Right kidney (tissue), 1 donor: Measurements from ENCODE around the gene NOS1AP.
"Not testable (repeated sequence)": the region's sequence is repeated elsewhere in the genome, so short reads cannot be mapped to it uniquely, and the experiment has no call there.

Source experiments
- DNase-seq: peaks from one replicate; pipeline ENCODE4 v3.0.0-alpha.2; 2016

Gene NOS1AP

GRCh38 chr1:162195567-162195966 is 126.1 kb downstream of the NOS1AP start:
- no peak for DNase-seq

DNA sequence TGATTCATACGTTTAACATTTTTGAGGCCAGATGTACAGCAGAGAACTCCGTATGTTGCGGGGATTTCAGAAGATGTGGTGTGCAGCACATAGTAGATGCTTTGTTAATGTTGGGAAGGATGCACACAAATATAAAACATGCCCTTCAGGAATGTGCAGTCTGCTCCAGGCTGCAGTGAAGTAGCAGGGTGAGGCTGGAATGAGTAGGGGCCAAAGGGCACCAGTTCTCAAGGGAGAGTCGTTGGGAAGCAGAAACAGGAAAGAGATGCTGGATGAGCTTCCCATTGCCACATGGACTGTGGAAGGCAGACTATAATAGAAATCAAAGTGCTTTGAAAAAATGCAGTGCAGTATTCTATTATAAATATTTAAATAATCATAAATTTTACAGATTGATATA is 126.9 kb downstream of the NOS1AP start:
- no peak for DNase-seq

GRCh38 chr1:162197041-162197531 is 127.6 kb downstream of the NOS1AP start:
- no peak for DNase-seq

DNA sequence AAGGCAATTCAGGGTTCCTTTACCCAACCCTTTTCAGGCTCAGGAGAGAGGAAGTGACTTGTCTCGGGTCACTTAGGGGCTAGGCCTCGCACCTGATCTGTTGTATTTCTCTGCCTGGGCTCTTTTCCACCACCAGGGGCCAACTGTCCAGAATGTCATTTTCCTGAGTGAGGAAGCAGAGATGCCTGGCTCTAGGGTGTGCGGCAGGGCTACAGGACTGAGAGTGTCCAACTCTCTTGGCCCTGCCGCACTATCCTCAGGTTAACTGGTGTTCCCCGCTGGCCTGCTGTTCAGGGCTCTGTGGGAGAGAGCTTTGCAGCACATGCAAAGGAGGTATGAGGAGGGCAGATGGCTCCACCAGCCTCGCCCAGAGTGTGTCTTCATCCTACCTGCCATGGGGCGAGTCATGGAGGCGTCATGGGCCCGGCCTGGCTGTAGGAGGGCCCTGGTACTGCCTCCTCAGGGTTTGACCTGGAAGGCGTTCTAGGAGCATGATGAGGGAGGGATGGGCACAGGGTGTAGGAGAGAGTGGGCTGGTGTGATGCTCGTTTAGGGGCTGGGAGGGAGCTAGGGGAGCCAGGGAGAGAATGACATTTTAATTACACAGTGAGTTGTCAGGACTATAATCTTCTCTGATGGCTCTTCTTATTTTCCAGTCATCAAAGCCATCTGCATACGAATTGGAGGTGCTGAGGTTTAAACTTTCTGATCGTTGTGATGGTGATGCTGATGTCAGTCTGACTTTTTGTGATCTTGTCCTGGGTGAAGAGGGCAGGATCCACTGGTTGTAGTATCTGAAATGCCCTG is 128.3 kb downstream of the NOS1AP start:
- DNase-seq, result no peak

DNA sequence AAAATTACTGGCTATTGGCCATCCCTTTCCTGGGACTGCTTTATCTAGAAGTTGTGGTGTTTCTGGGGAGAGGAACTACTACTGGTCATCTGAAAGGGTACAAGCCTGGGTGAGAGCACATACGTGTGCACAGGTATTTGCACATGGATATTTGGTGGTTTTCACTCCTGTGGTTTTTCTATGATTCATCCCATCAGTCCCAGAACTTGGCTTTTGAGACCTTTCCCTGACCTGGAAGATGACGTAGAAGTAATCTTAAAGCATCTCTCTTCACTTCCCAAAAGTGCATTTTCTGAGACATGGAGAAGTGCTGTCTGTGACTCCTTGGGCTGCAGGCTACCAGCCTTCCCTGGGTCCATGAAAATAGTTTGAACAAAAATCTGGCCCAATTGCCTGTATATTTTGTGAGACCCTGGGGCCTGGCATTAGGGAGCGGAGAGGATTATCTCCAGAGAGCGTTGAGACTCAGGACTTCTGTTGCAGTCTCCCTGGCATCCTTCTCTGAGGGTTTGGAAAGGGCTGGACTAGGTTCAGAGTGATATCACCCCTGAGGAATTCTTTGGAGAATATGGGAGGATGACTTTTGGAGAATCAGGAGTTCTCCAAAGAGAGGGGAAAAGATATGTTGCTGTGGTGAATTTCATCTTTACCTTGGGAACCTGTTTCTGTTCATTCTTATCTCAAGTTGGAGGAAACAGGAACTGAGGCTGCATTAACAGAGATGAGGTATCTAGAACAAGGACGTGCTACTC is 130.8 kb downstream of the NOS1AP start:
- no peak for DNase-seq

DNA sequence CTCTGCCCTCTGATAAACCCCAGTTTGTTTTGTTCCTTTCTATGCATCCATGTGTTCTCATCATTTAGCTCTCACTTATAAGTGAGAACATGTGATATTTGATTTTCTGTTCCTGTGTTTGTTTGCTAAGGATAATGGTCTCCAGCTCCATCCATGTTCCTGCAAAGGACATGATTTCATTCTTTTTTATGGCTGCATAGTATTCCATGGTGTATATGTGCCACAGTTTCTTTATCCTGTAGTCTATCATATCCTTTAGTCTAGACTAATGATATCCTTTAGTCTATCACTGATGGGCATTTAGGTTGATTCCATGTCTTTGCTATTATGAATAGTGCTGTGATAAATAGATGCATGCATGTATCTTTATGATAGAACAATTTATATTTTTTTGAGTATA is 131.6 kb downstream of the NOS1AP start:
- DNase-seq, result not testable (repeated sequence)

DNA sequence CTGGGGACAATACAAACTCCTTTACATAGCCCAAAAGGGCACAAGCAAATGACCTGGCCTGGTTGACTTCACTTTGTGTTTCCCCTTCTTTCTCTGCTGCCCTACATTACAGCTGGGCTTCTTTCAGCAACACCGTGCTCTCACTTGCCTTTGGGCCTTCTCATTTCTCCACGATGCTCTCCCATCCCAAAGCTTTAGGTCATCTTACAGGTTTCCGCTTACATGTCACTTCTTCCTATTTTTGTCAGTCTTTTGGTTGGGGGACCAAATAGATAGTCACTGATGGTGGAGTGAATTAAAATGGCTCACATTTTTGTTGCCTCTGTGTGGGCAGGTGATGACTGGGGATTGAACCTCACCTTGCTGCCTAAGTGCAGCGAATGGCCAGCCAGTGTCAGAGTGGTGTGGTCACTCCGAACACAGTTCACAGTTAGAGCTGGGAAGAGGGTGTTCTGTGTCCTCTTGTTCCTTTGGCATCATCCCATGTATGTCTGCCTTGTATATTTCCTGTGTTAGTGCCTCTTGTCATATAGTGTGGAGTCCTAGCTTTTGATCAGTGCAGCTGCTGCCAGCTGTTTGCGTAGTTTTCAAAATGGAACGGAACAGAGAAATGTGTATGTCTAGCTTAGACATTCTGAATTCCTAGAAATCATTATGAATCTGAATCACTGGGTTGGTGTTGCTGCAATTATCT is 134.8 kb downstream of the NOS1AP start:
- DNase-seq, result no peak

- DNase-seq, result no peak
Observed at GRCh38 chr1:162204823-162205155, 135.3 kb downstream of the NOS1AP start.

DNA sequence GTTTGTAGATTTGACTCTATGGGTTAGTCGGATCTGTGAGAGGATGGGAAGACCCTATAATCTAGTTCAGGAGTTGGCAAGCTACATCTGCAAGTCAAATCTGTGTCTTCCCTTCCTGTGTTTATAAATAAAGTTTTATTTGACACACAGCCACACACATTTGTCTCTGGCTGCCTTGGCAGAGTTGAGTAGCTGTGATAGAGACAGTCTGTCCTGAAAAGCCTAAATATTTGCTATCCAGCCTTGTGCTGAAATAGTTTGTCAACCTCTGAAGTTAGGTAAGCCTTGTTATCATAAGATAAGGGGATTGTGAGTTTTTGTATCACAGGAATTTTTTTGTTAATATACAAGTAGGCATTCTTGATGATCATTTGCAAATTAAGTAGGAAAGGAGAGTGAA is 136.8 kb downstream of the NOS1AP start:
- no peak for DNase-seq

DNA sequence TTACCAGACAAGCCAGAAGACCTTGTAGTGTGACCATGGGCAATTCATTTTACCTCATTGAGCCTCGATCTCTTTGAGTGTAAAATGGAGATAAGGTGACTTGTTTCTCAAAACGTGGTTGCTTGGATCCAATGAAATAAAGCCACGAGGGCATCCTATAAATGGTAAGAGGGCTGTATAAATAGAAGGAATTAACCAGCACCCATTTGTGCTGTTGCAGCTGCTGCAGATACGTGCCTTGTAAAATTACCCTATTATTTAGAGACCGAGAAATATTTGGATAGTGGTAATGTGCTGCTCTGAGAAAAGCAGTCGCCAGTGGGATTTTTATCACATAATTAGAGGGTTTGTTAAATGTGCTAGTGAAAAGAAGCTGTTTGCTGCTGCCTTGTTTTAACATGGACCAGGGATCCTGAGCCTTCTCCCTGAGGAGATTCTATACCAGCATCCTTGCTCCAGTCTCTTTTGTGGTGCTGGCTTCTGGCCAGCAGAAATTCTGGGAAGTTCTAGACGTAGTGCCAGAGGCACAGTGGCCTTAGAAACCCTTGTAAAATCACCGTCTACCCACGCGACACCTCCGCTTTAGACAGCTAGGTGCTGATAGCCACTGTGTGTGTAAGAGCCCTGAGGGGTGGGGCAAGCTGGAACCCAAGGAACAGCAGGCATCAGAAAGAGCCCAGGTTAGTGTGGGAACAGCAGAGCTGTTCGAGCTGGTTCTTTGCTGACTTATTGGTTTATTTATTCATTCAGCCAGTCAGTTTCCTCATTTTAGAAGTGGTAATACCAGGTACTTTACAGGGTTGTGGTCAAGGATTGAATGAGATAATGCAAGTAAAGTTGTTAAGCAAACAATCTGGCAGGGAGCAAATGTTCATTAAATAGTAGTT is 137.5 kb downstream of the NOS1AP start:
- DNase-seq, result no peak

DNA sequence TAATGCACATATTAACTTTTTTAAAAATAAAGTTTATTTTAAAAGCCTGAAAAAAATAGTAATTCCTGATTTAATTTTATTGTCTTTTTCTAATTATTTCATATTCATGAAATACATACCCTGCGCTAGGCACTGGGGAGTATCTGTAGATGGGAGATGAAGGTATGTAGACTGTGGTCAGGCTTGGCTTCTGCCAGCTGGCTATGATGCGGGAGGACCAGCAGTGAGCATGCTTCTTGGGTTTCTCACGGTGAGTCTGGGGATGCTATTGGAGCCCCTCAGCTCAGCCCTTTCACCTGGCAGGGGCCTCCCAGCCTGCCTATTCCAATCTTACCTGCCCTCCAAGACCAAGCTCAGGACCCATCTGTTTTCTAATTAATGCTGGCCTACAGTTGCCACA is 138.4 kb downstream of the NOS1AP start:
- no peak for DNase-seq

DNA sequence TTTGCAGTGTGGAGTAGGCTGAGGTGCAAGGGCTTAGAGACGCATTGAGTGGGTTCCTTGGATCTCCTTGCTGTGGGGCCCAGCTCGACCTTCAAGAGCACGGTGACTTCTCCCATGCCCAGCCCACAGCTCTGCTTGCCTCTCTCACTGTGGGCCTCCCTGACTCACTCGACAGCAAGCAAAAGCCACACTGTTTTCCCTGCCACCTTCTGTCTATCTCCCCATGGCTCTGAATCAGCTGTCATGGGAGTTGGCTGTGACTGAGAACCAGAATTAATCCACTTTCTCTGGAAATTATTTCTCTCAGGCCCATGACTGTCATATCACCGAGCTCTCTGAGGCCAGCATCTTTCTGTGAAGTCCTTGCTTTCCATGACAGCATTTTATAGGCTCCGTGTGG is 140.7 kb downstream of the NOS1AP start:
- no peak for DNase-seq

GRCh38 chr1:162212713-162213112 is 143.2 kb downstream of the NOS1AP start:
- no peak for DNase-seq

GRCh38 chr1:162213281-162213912 is 143.9 kb downstream of the NOS1AP start:
- DNase-seq, result peak; percentile 57

- DNase-seq, result no peak
Observed at GRCh38 chr1:162214202-162214601, 144.7 kb downstream of the NOS1AP start.

GRCh38 chr1:162215902-162216301 is 146.4 kb downstream of the NOS1AP start:
- peak; percentile 40 for DNase-seq

GRCh38 chr1:162216604-162217003 is 147.1 kb downstream of the NOS1AP start:
- no peak for DNase-seq

GRCh38 chr1:162217706-162218105 is 148.2 kb downstream of the NOS1AP start:
- no peak for DNase-seq

GRCh38 chr1:162218546-162218945 is 149.1 kb downstream of the NOS1AP start:
- no peak for DNase-seq

GRCh38 chr1:162218975-162219374 is 149.5 kb downstream of the NOS1AP start:
- no peak for DNase-seq

DNA sequence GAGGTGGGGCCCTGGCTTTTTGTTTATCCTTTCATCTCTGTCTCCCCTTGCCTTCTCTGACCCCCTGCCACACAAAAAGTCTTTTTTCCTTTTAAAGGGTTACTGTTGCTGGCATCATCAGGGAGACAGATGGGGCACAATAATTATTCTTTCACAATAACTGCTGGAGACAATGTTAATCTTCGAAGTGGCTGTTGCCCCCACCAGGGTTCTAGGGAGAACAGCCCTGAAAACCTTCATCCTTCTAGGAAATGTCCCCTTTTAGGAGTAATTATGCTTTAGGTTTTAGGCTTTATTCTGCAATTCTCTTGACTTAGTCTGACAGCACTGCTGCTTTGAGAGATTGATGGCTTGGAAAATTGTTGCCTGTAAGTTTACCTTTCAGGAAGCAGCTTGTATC is 150.0 kb downstream of the NOS1AP start:
- DNase-seq, result no peak
